ENCODE results near the gene RIMBP2. TPM values are rescaled to one million over a fixed set of nuclear protein-coding genes. Genes with fewer than 3 reads are reported as not detected.

Gene RIMBP2
- polyA plus RNA-seq, 1 donor from 2014 or later = 14.6 TPM

DNA sequence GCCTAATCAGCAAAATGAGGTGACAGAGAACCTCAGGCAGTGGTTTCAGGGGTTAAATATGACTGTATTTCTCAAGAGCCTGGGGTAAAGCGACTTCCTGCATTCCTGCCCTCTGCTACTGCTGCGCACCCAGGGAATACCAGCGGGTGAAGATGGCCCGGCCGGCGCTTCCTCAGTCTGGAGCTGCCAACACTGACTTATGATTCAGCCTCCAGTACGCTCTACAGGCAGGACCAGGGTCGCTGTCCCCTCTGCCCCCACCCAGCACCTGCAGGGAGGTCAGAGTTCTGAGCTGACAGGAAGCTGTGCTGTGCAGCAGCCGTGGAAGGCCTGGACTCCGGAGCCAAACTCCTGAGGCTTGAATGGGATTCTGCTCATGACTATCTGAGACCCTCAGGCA lies 250.5 kb downstream of the RIMBP2 start:
- H3F3A ChIP-seq (ENCODE audit: insufficient read depth, low read length, poor library complexity, severe bottlenecking) = no peaks in the 10 kb centered on the region
- peaks cover 6% of the 10 kb centered on the region for H3K9me3 ChIP-seq (ENCODE audit: low read length)
- no peak overlapping the region for H2AFZ ChIP-seq (ENCODE audit: low read depth, low read length)
- no peaks in the 10 kb centered on the region for H4K20me1 ChIP-seq (ENCODE audit: insufficient read depth)
- H3K4me3 ChIP-seq (ENCODE audit: low read length) = no peak overlapping the region
- no peak overlapping the region for H3K4me2 ChIP-seq (ENCODE audit: low read length)
- H3K79me2 ChIP-seq (replicated peaks; ENCODE audit: insufficient read depth, low read length) = no peaks in the 10 kb centered on the region
- H3K27ac ChIP-seq (ENCODE audit: low read length) = no peak overlapping the region
- H3K36me3 ChIP-seq (ENCODE audit: insufficient read depth, low read length) = no peaks in the 10 kb centered on the region
- TF ChIP-seq EP300 (conservative IDR thresholded peaks at IDR 0.05; ENCODE audit: poor library complexity, severe bottlenecking) (no peak), RAD21 (conservative IDR thresholded peaks at IDR 0.05) (no peak), MXI1 (conservative IDR thresholded peaks at IDR 0.05; ENCODE audit: poor library complexity, severe bottlenecking) (no peak), TAF1 (IDR thresholded peaks at IDR 0.05; ENCODE audit: low read depth) (no peak)
- H3K27me3 ChIP-seq (ENCODE audit: insufficient read depth, low read depth, low read length) = no peaks in the 10 kb centered on the region
- no peaks in the 10 kb centered on the region for H3K9me2 ChIP-seq (ENCODE audit: insufficient read depth, low read length)
- H3K9ac ChIP-seq (ENCODE audit: low read length) = no peak overlapping the region

DNA sequence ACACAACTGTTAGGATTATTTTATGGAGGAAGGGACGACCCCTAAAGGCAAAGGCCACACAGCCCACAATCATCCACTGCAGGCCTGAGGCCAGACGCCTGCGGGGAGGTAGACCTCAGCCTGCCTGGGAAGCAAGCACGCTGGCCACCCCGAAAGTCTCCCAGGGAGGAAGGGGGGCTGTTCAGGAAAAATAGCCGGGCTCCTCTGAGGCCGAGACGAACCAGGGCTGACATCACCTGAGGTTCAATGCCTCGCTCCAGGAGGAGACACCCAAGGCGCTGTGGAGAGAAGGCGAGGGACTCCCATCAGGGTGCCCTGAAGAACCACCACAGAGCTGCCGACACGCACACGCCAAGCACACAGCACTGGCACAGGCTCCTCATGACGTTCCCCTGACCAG lies 251.1 kb downstream of the RIMBP2 start:
- Histone ChIP-seq H3K27ac (ENCODE audit: low read length) (no peak overlapping the region), H3K36me3 (ENCODE audit: insufficient read depth, low read length) (no peaks in the 10 kb centered on the region), H3K4me3 (ENCODE audit: low read length) (no peak overlapping the region), H2AFZ (ENCODE audit: low read depth, low read length) (no peak overlapping the region), H3K79me2 (replicated peaks; ENCODE audit: insufficient read depth, low read length) (no peaks in the 10 kb centered on the region), H3K27me3 (ENCODE audit: insufficient read depth, low read depth, low read length) (no peaks in the 10 kb centered on the region), H3K9me2 (ENCODE audit: insufficient read depth, low read length) (no peaks in the 10 kb centered on the region), H3K9ac (ENCODE audit: low read length) (no peak overlapping the region), H3F3A (ENCODE audit: insufficient read depth, low read length, poor library complexity, severe bottlenecking) (no peaks in the 10 kb centered on the region), H4K20me1 (ENCODE audit: insufficient read depth) (no peaks in the 10 kb centered on the region), H3K4me2 (ENCODE audit: low read length) (no peak overlapping the region), H3K9me3 (ENCODE audit: low read length) (peaks cover 6% of the 10 kb centered on the region)
- TF ChIP-seq, protein P1, sequence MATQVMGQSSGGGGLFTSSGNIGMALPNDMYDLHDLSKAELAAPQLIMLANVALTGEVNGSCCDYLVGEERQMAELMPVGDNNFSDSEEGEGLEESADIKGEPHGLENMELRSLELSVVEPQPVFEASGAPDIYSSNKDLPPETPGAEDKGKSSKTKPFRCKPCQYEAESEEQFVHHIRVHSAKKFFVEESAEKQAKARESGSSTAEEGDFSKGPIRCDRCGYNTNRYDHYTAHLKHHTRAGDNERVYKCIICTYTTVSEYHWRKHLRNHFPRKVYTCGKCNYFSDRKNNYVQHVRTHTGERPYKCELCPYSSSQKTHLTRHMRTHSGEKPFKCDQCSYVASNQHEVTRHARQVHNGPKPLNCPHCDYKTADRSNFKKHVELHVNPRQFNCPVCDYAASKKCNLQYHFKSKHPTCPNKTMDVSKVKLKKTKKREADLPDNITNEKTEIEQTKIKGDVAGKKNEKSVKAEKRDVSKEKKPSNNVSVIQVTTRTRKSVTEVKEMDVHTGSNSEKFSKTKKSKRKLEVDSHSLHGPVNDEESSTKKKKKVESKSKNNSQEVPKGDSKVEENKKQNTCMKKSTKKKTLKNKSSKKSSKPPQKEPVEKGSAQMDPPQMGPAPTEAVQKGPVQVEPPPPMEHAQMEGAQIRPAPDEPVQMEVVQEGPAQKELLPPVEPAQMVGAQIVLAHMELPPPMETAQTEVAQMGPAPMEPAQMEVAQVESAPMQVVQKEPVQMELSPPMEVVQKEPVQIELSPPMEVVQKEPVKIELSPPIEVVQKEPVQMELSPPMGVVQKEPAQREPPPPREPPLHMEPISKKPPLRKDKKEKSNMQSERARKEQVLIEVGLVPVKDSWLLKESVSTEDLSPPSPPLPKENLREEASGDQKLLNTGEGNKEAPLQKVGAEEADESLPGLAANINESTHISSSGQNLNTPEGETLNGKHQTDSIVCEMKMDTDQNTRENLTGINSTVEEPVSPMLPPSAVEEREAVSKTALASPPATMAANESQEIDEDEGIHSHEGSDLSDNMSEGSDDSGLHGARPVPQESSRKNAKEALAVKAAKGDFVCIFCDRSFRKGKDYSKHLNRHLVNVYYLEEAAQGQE (IDR thresholded peaks at IDR 0.05; ENCODE audit: borderline replicate concordance) = no peak
- TF ChIP-seq TAF1 (IDR thresholded peaks at IDR 0.05; ENCODE audit: low read depth) (no peak), EP300 (conservative IDR thresholded peaks at IDR 0.05; ENCODE audit: poor library complexity, severe bottlenecking) (no peak), MXI1 (conservative IDR thresholded peaks at IDR 0.05; ENCODE audit: poor library complexity, severe bottlenecking) (no peak), RAD21 (conservative IDR thresholded peaks at IDR 0.05) (no peak), EZH2 (IDR thresholded peaks at IDR 0.05; ENCODE audit: borderline replicate concordance, insufficient read depth, low read length, poor library complexity, severe bottlenecking) (no peak), SMC3 (conservative IDR thresholded peaks at IDR 0.05; ENCODE audit: poor library complexity) (no peak), POLR2AphosphoS5 (IDR thresholded peaks at IDR 0.05) (no peak)
- TF ChIP-seq, protein P2, sequence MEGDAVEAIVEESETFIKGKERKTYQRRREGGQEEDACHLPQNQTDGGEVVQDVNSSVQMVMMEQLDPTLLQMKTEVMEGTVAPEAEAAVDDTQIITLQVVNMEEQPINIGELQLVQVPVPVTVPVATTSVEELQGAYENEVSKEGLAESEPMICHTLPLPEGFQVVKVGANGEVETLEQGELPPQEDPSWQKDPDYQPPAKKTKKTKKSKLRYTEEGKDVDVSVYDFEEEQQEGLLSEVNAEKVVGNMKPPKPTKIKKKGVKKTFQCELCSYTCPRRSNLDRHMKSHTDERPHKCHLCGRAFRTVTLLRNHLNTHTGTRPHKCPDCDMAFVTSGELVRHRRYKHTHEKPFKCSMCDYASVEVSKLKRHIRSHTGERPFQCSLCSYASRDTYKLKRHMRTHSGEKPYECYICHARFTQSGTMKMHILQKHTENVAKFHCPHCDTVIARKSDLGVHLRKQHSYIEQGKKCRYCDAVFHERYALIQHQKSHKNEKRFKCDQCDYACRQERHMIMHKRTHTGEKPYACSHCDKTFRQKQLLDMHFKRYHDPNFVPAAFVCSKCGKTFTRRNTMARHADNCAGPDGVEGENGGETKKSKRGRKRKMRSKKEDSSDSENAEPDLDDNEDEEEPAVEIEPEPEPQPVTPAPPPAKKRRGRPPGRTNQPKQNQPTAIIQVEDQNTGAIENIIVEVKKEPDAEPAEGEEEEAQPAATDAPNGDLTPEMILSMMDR (IDR thresholded peaks at IDR 0.05; ENCODE audit: poor library complexity, severe bottlenecking) = no peak

All from neural cell (in vitro differentiated cells).